ENCODE data around the gene PPM1L. TPM values are rescaled to one million over a fixed set of nuclear protein-coding genes. Genes with fewer than 3 reads are reported as not detected.
A peak's percentile ranks its signal among the peaks of the same experiment; 100 is the strongest.

PPM1L gene
- total and polyA plus RNA-seq, 2 of the 13 experiments (the other 11 are each of a cell fraction or from before 2014, with no cell fraction given): 0.22 to 1.4 TPM

DNA sequence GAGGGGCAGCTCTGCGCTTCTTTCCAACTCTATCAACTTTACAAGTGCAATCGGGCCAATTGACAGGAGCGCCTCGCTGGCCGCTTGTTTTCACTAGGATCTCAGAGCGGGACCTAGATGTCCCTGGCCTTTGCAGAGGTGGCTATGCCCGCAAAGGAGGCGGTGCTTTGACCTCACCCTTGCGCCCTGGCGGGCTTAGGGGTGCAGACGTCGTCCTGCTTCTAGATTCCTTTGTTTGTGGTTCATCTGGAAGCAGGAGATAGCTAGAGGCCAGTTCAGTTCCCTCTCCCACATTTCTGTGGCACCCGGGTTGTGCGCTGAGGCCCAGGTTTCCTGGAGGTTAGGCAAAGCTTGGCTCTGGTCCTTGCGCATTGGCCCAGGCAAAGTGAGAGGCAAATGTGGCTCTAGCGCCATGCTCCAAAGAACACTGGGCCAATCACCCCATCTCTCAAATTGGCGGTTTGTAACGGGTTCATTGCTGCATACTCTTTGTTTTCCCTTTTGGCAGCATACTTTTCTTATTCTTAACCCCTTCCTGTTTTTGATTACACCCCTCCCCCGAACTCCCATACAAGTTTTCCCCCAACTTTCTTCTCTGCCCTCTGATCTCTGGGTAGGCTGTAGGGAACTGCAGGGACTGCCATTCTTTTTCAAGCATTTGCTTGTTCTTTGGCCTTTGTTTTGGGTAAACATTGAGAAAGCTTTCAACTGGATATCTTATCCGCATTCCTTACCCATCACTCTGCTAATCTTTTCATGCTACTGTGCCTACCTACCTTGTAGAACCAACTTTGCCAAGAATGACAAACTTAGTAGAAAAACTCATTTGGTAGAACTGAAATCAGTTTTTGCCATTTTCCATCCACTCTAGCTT is 1.4 kb downstream of the PPM1L start:
- POLR2A ChIA-PET: no interaction called here

More for the DNA sequence above, 1.4 kb downstream of the PPM1L start:
- CTCF ChIA-PET (ENCODE audit: low intra/inter-chr PET ratio, low total read pairs): no interaction called here
- no peak overlapping the region for H2AFZ ChIP-seq (ENCODE audit: low read length)
- H3K27ac ChIP-seq (ENCODE audit: extremely low read length, insufficient read depth, low read length): no peak overlapping the region
- H3K4me1 ChIP-seq (ENCODE audit: insufficient read depth, low read length): peaks cover 30% of the 10 kb centered on the region
- H3K9ac ChIP-seq (ENCODE audit: insufficient read depth, low read depth, low read length): no peak overlapping the region
- no peak overlapping the region for H3K4me3 ChIP-seq (replicated peaks in 1 of 3; ENCODE audit: insufficient read depth in 1 of 3, low read depth in 2 of 3, low read length in 3 of 3)
- ATAC-seq (no peak), DNase-seq (ENCODE audit: low spot score) (no peak), FAIRE-seq (no peak)
- H3K9me3 ChIP-seq (ENCODE audit: low read length): no peaks in the 10 kb centered on the region
- H4K20me1 ChIP-seq (ENCODE audit: insufficient read depth, low read length): no peaks in the 10 kb centered on the region
- BruUV-seq (replicated peaks): no TSS peak
- intact Hi-C loops (cut with micrococcal nuclease; ENCODE audit: unreplicated experiment): no loop called here
- WGBS (ENCODE audit: low lambda C conversion rate): 12% methylated on average over 15 of the region's 20 CpGs
- in situ Hi-C loops (cut with HindIII; ENCODE audit: extremely low pct_ligation_motif_present, low pct_unique_long_range_greater_than_20kb): loop anchor here (10.0 kb wide), 1 partner anchor 467 kb away; the partner anchor contains the start of gene NMD3
- H3K79me2 ChIP-seq (ENCODE audit: insufficient read depth, low read length): no peaks in the 10 kb centered on the region
- H3K36me3 ChIP-seq (replicated peaks in 1 of 2; ENCODE audit: control insufficient read depth in 1 of 2, insufficient read depth in 2 of 2, low read length in 2 of 2): no peaks in the 10 kb centered on the region
- 0 out of 2 replicates have a peak overlapping the region, but pooled peaks have one; percentile 80 for H3K4me2 ChIP-seq (ENCODE audit: low read depth, low read length)
- no peak for TF ChIP-seq NR3C1 (CRISPR knock-in tag; IDR thresholded peaks at IDR 0.05)
- no peak for TF ChIP-seq MXD3 (CRISPR knock-in tag; IDR thresholded peaks at IDR 0.05)
- no peak for TF ChIP-seq ZNF44 (CRISPR knock-in tag; IDR thresholded peaks at IDR 0.05)
- TF ChIP-seq SALL2 (CRISPR knock-in tag; IDR thresholded peaks at IDR 0.05): no peak
- no peak for TF ChIP-seq ZNF431 (CRISPR knock-in tag; IDR thresholded peaks at IDR 0.05; ENCODE audit: borderline replicate concordance, low read depth)
- no peak for TF ChIP-seq ZFYVE20 (CRISPR knock-in tag; IDR thresholded peaks at IDR 0.05; ENCODE audit: borderline replicate concordance, low read depth)
- no peak for TF ChIP-seq ZNF790 (CRISPR knock-in tag; IDR thresholded peaks at IDR 0.05; ENCODE audit: borderline replicate concordance)
- no peak for TF ChIP-seq NR2F2 (IDR thresholded peaks at IDR 0.05; ENCODE audit: borderline replicate concordance, low read depth)
- no peak for TF ChIP-seq ZFP1 (CRISPR knock-in tag; IDR thresholded peaks at IDR 0.05)
- TF ChIP-seq CTCF (CRISPR knock-in tag; IDR thresholded peaks at IDR 0.05): no peak
- TF ChIP-seq STAT5B (CRISPR knock-in tag; IDR thresholded peaks at IDR 0.05): no peak
- no peak for TF ChIP-seq ZNF558 (CRISPR knock-in tag; IDR thresholded peaks at IDR 0.05; ENCODE audit: borderline replicate concordance)
- TF ChIP-seq FOXP1 (IDR thresholded peaks at IDR 0.05): no peak
- TF ChIP-seq FOXP1 (CRISPR knock-in tag; IDR thresholded peaks at IDR 0.05): no peak
- TF ChIP-seq EP300 (IDR thresholded peaks at IDR 0.05; ENCODE audit: low read depth in 2 of 2, low read length in 2 of 2): no peak
- no peak for TF ChIP-seq EP300 (CRISPR knock-in tag; IDR thresholded peaks at IDR 0.05; ENCODE audit: borderline replicate concordance)
- no peak for TF ChIP-seq ZNF232 (CRISPR knock-in tag; IDR thresholded peaks at IDR 0.05; ENCODE audit: borderline replicate concordance)
- TF ChIP-seq SRSF1 (optimal IDR thresholded peaks at IDR 0.05; ENCODE audit: low read depth, low read length): no peak
- TF ChIP-seq EEA1 (CRISPR knock-in tag; IDR thresholded peaks at IDR 0.05; ENCODE audit: borderline replicate concordance): no peak
- H3K27me3 ChIP-seq (ENCODE audit: control insufficient read depth in 1 of 2, insufficient read depth in 2 of 2, low read length in 2 of 2): peaks cover 0 to 35% of the 10 kb centered on the region in 2 experiments

All from HepG2 (cell line).